ENCODE results near the gene GPR50. TPM values are rescaled to one million over a fixed set of nuclear protein-coding genes. Genes with fewer than 3 reads are reported as not detected.

The GPR50 gene
- polyA plus RNA-seq, 1 of the 3 experiments (the other 2 are of a cell fraction), result not detected

- WGBS (ENCODE audit: low lambda C conversion rate), result 2% methylated on average over 2 of the region's 2 CpGs
- TF ChIP-seq TAF1 (IDR thresholded peaks at IDR 0.05; ENCODE audit: borderline replicate concordance, low read depth, low read length) (no peak), REST (IDR thresholded peaks at IDR 0.05; ENCODE audit: low read depth, low read length) (no peak), MAX (IDR thresholded peaks at IDR 0.05; ENCODE audit: low read depth) (no peak), ZBTB33 (IDR thresholded peaks at IDR 0.05; ENCODE audit: borderline replicate concordance, low read depth) (no peak)
- DNase-seq, result no peak
- H2AFZ ChIP-seq (ENCODE audit: low read depth), result no peak overlapping the region
- H3F3A ChIP-seq (replicated peaks; ENCODE audit: insufficient read depth), result no peaks in the 10 kb centered on the region
- CTCF ChIA-PET, result no interaction called here
- H3K4me3 ChIP-seq (ENCODE audit: low read depth in 2 of 2, low read length in 1 of 2), result no peak overlapping the region
- no peaks in the 10 kb centered on the region for H3K27me3 ChIP-seq (ENCODE audit: insufficient read depth)
- H3K79me2 ChIP-seq (ENCODE audit: insufficient read depth), result no peaks in the 10 kb centered on the region
- no peak overlapping the region for H3K9ac ChIP-seq
- H3K36me3 ChIP-seq (replicated peaks in 1 of 2; ENCODE audit: control insufficient read depth in 1 of 2, insufficient read depth in 2 of 2, low read length in 1 of 2), result no peaks in the 10 kb centered on the region
- H3K9me3 ChIP-seq, result no peaks in the 10 kb centered on the region
- POLR2A ChIA-PET, result no interaction called here
- no peak overlapping the region for H3K4me2 ChIP-seq
- H3K27ac ChIP-seq (ENCODE audit: low read depth in 2 of 2, low read length in 1 of 2), result no peak overlapping the region
- no peaks in the 10 kb centered on the region for H3K4me1 ChIP-seq (ENCODE audit: control insufficient read depth in 1 of 2, insufficient read depth in 2 of 2, low read depth in 1 of 2, low read length in 1 of 2)
- no peaks in the 10 kb centered on the region for H3K9me2 ChIP-seq
- no peaks in the 10 kb centered on the region for H4K20me1 ChIP-seq (ENCODE audit: insufficient read depth)
Observed at GRCh38 chrX:151206871-151207270, 30.5 kb downstream of the GPR50 start.

GRCh38 chrX:151225843-151226242 is 49.5 kb downstream of the GPR50 start:
- WGBS (ENCODE audit: low lambda C conversion rate), result 5% methylated on average over 1 of the region's 1 CpG
- H3K4me2 ChIP-seq, result no peak overlapping the region

More at GRCh38 chrX:151225843-151226242, 49.5 kb downstream of the GPR50 start:
- H3K4me1 ChIP-seq (ENCODE audit: control insufficient read depth in 1 of 2, insufficient read depth in 2 of 2, low read depth in 1 of 2, low read length in 1 of 2), result no peaks in the 10 kb centered on the region
- peaks cover 15% of the 10 kb centered on the region; the same call in 1 of the 2 replicates for H3K27me3 ChIP-seq (ENCODE audit: insufficient read depth)
- H3F3A ChIP-seq (replicated peaks; ENCODE audit: insufficient read depth), result no peaks in the 10 kb centered on the region
- no peak overlapping the region for H3K9ac ChIP-seq
- H3K9me2 ChIP-seq, result no peaks in the 10 kb centered on the region
- H3K79me2 ChIP-seq (ENCODE audit: insufficient read depth), result no peaks in the 10 kb centered on the region
- TF ChIP-seq USF2 (IDR thresholded peaks at IDR 0.05; ENCODE audit: borderline replicate concordance, low read depth, low read length), result no peak
- TF ChIP-seq TAF1 (IDR thresholded peaks at IDR 0.05; ENCODE audit: borderline replicate concordance, low read depth, low read length), result no peak
- ChIA-PET CTCF (no interaction called here), POLR2A (no interaction called here)
- H3K36me3 ChIP-seq (replicated peaks in 1 of 2; ENCODE audit: control insufficient read depth in 1 of 2, insufficient read depth in 2 of 2, low read length in 1 of 2), result no peaks in the 10 kb centered on the region
- no peak for DNase-seq
- H3K27ac ChIP-seq (ENCODE audit: low read depth in 2 of 2, low read length in 1 of 2), result no peak overlapping the region
- H3K4me3 ChIP-seq (ENCODE audit: low read depth in 2 of 2, low read length in 1 of 2), result no peak overlapping the region
- no peaks in the 10 kb centered on the region for H3K9me3 ChIP-seq
- no peaks in the 10 kb centered on the region for H4K20me1 ChIP-seq (ENCODE audit: insufficient read depth)
- H2AFZ ChIP-seq (ENCODE audit: low read depth), result no peak overlapping the region
